NCI-H526 (cell line): ENCODE results near the gene LIPK.
A peak's percentile ranks its signal among the peaks of the same experiment; 100 is the strongest.

Experiments used
- DNase-seq, 2 experiments: peaks; one replicate each; lab custom pipeline; 2025; lab: John Stamatoyannopoulos, UW

Gene LIPK

GRCh38 chr10:88786032-88786770, 80.2 kb downstream of the LIPK start:
- DNase-seq: no peak

GRCh38 chr10:88787463-88787862, 81.4 kb downstream of the LIPK start:
- DNase-seq: no peak

GRCh38 chr10:88788924-88789323, 82.9 kb downstream of the LIPK start:
- peak in 1 of 2 experiments; percentile 1 for DNase-seq

GRCh38 chr10:88791924-88792323, 85.9 kb downstream of the LIPK start:
- peak; percentile 13 to 30 for DNase-seq

- DNase-seq: no peak
Measured at GRCh38 chr10:88792661-88793060, 86.6 kb downstream of the LIPK start.

- no peak for DNase-seq
Measured at GRCh38 chr10:88793712-88794299, 87.8 kb downstream of the LIPK start.

- DNase-seq: no peak
Measured at GRCh38 chr10:88794731-88795130, 88.7 kb downstream of the LIPK start.

- no peak for DNase-seq
Measured at GRCh38 chr10:88800152-88801125, 94.4 kb downstream of the LIPK start.
